ENCODE results near the gene TMEM117.
"Not testable (repeated sequence)": the region's sequence is repeated elsewhere in the genome, so short reads cannot be mapped to it uniquely, and the experiment has no call there.

Gene TMEM117

GRCh38 chr12:43841253-43841652 is 5.4 kb downstream of the TMEM117 start:
- no peak for DNase-seq

GRCh38 chr12:43842259-43842658 is 6.4 kb downstream of the TMEM117 start:
- no peak for DNase-seq

- not testable (repeated sequence) for DNase-seq
Measured at GRCh38 chr12:43847425-43848225, 11.7 kb downstream of the TMEM117 start.

GRCh38 chr12:43848226-43848507 is 12.3 kb downstream of the TMEM117 start:
- DNase-seq: no peak

- DNase-seq: no peak
Measured at GRCh38 chr12:43848786-43849185, 12.9 kb downstream of the TMEM117 start.

- DNase-seq: no peak
Measured at GRCh38 chr12:43852744-43853143, 16.9 kb downstream of the TMEM117 start.

GRCh38 chr12:43856972-43857371 is 21.1 kb downstream of the TMEM117 start:
- DNase-seq: no peak

GRCh38 chr12:43858096-43858495 is 22.2 kb downstream of the TMEM117 start:
- no peak for DNase-seq

- no peak for DNase-seq
Measured at GRCh38 chr12:43858991-43859390, 23.1 kb downstream of the TMEM117 start.

- no peak for DNase-seq
Measured at GRCh38 chr12:43861015-43861839, 25.3 kb downstream of the TMEM117 start.

GRCh38 chr12:43861840-43862150 is 25.9 kb downstream of the TMEM117 start:
- no peak for DNase-seq

GRCh38 chr12:43863770-43864366 is 28.0 kb downstream of the TMEM117 start:
- no peak for DNase-seq

- DNase-seq: not testable (repeated sequence)
Measured at GRCh38 chr12:43864557-43864956, 28.7 kb downstream of the TMEM117 start.

GRCh38 chr12:43869184-43869583 is 33.3 kb downstream of the TMEM117 start:
- no peak for DNase-seq

GRCh38 chr12:43869765-43870164 is 33.9 kb downstream of the TMEM117 start:
- DNase-seq: not testable (repeated sequence)

- DNase-seq: not testable (repeated sequence)
Measured at GRCh38 chr12:43871258-43871657, 35.4 kb downstream of the TMEM117 start.

GRCh38 chr12:43872396-43872795 is 36.5 kb downstream of the TMEM117 start:
- DNase-seq: no peak

GRCh38 chr12:43878050-43878449 is 42.2 kb downstream of the TMEM117 start:
- DNase-seq: no peak

- no peak for DNase-seq
Measured at GRCh38 chr12:43880547-43880946, 44.7 kb downstream of the TMEM117 start.

GRCh38 chr12:43882578-43883178 is 46.8 kb downstream of the TMEM117 start:
- peak; percentile 41 for DNase-seq

GRCh38 chr12:43883311-43883710 is 47.4 kb downstream of the TMEM117 start:
- no peak for DNase-seq

- no peak for DNase-seq
Measured at GRCh38 chr12:43883748-43884147, 47.9 kb downstream of the TMEM117 start.

- DNase-seq: no peak
Measured at GRCh38 chr12:43884683-43885410, 49.0 kb downstream of the TMEM117 start.

All from NCI-H510A treated with DMSO at 0.1 percent for 48 hours (cell line).